ENCODE measurements around the gene ZNF654. TPM values are rescaled to one million over a fixed set of nuclear protein-coding genes. Genes with fewer than 3 reads are reported as not detected.

The ZNF654 gene
- total and polyA plus RNA-seq, 2 of the 13 experiments (the other 11 are each of a cell fraction or from before 2014, with no cell fraction given), result 1.8 to 4.1 TPM

GRCh38 chr3:88189361-88189810, 130.3 kb downstream of the ZNF654 start (continued):
- no peak for TF ChIP-seq UBTF (CRISPR knock-in tag; IDR thresholded peaks at IDR 0.05)
- no peak for TF ChIP-seq ZBTB34 (CRISPR knock-in tag; IDR thresholded peaks at IDR 0.05)
- TF ChIP-seq SP4 (CRISPR knock-in tag; IDR thresholded peaks at IDR 0.05), result no peak
- no peak for TF ChIP-seq ZNF432 (CRISPR knock-in tag; IDR thresholded peaks at IDR 0.05; ENCODE audit: borderline replicate concordance)
- no peak for TF ChIP-seq ZBTB46 (CRISPR knock-in tag; IDR thresholded peaks at IDR 0.05; ENCODE audit: borderline replicate concordance)
- no peak for TF ChIP-seq NFIC (IDR thresholded peaks at IDR 0.05; ENCODE audit: low read length)
- no peak for TF ChIP-seq HOXD1 (CRISPR knock-in tag; IDR thresholded peaks at IDR 0.05)
- TF ChIP-seq TOPORS (CRISPR knock-in tag; IDR thresholded peaks at IDR 0.05), result no peak
- TF ChIP-seq ZNF543 (CRISPR knock-in tag; IDR thresholded peaks at IDR 0.05), result no peak
- TF ChIP-seq MZF1 (CRISPR knock-in tag; IDR thresholded peaks at IDR 0.05; ENCODE audit: borderline replicate concordance), result no peak
- no peak for TF ChIP-seq RBFOX2 (IDR thresholded peaks at IDR 0.05; ENCODE audit: low read depth, low read length)
- TF ChIP-seq SATB2 (CRISPR knock-in tag; IDR thresholded peaks at IDR 0.05), result no peak
- no peak for TF ChIP-seq SIN3A (IDR thresholded peaks at IDR 0.05; ENCODE audit: borderline replicate concordance, low read depth, low read length)
- TF ChIP-seq PBX3 (CRISPR knock-in tag; IDR thresholded peaks at IDR 0.05; ENCODE audit: borderline replicate concordance), result no peak
- TF ChIP-seq TEAD2 (CRISPR knock-in tag; IDR thresholded peaks at IDR 0.05), result no peak
- TF ChIP-seq HDAC2 (CRISPR knock-in tag; IDR thresholded peaks at IDR 0.05), result no peak
- no peak for TF ChIP-seq SIN3B (IDR thresholded peaks at IDR 0.05; ENCODE audit: low read length)
- no peak for TF ChIP-seq HBP1 (CRISPR knock-in tag; IDR thresholded peaks at IDR 0.05; ENCODE audit: low read depth)
- TF ChIP-seq TAF1 (CRISPR knock-in tag; IDR thresholded peaks at IDR 0.05), result no peak
- TF ChIP-seq ZNF841 (CRISPR knock-in tag; IDR thresholded peaks at IDR 0.05; ENCODE audit: borderline replicate concordance), result no peak
- no peak for TF ChIP-seq ZNF740 (CRISPR knock-in tag; IDR thresholded peaks at IDR 0.05)
- peak; percentile 23; the same call in 1 of the 2 replicates for TF ChIP-seq THAP11 (CRISPR knock-in tag; IDR thresholded peaks at IDR 0.05)

Data from HepG2 (cell line).